Mucosa of descending colon (tissue), 3 donors: ENCODE data around the gene PKNOX2. TPM values are rescaled to one million over a fixed set of nuclear protein-coding genes. Genes with fewer than 3 reads are reported as not detected.
A peak's percentile ranks its signal among the peaks of the same experiment; 100 is the strongest.

Experiments
- ATAC-seq: fragments of 200-7000 bp; cut with Tn5 transposase; one replicate; pipeline ENCODE4 v1.9.1; 2020; ENCODE audit warnings: mild to moderate bottlenecking, moderate library complexity
- DNase-seq, 3 donors: peaks; one replicate each; pipeline ENCODE4 v3.0.0-alpha.2; 2020
- H3K36me3 ChIP-seq: fragments of 200-600 bp; one replicate; pipeline ENCODE4 v1.8.0; 2021; ENCODE audit warnings: low read depth, mild to moderate bottlenecking
- H3K4me1 ChIP-seq: fragments of 200-600 bp; one replicate; pipeline ENCODE4 v1.8.0; 2021; ENCODE audit warnings: low read depth, mild to moderate bottlenecking
- H3K4me3 ChIP-seq: fragments of 200-600 bp; one replicate; pipeline ENCODE4 v1.8.0; 2021; ENCODE audit warnings: mild to moderate bottlenecking
- H3K9me3 ChIP-seq: fragments of 200-600 bp; one replicate; pipeline ENCODE4 v1.8.0; 2021; ENCODE audit warnings: mild to moderate bottlenecking
- intact Hi-C, 2 donors: fragments of 100-400 bp; cut with DNase I in 1 of 2; cut with micrococcal nuclease in 1 of 2; formaldehyde crosslinking; loops; one replicate each; pipeline versions ENCODE4 v1.11.0 to v1.11.1; 2022; cut with DNase I, micrococcal nuclease
- total RNA-seq, 3 donors: library from RNA; stranded (reverse); fragmentation: NEBNext Ultra II Directional in 2 of 3; extraction: Animal tissue kit (Norgen Biotek cat#: 25700) in 2 of 3; gene quantifications; one replicate each; pipeline versions ENCODE4 v1.2.1 to v1.2.4, GENCODE V29; 2021 to 2023
- TF ChIP-seq, protein P1 (sequence below): fragments of 200-600 bp; IDR thresholded peaks from one replicate; pipeline ENCODE4 v1.8.0; 2022; ENCODE audit warnings: antibody characterized with exemption, mild to moderate bottlenecking
- donor health status: DM: no; HTN: no; CAD: no; lungs with moderate emphysema.
- donor health status: DM: no; HTN: no; CAD: no.
- donor health status: DM: no; HTN: yes; CAD: no.

PKNOX2 gene
- total RNA-seq, 3 donors from 2014 or later: 1.5 to 4.0 (median 1.9) TPM

DNA sequence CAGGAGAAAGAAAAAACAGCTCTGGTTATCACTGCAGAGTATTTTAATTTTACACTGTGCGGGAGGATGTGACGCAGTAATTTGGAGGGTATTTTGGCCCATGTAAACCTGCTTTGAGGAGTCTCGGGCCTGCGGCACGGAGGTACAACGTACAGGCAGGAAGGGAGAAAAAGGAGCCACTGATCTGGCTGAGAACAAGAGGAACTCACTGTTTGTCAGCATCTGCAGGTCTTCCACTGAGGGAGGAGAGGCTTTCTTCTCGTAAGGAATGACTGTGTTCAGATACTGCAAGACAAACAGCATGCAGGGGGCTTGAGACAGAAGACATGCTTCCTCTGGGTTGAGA, 287.5 kb downstream of the PKNOX2 start:
- no peaks in the 10 kb centered on the region for H3K4me1 ChIP-seq
- ATAC-seq (no peak), DNase-seq (no peak)
- no peak overlapping the region for H3K4me3 ChIP-seq
- intact Hi-C loops: no loop called here
- no peaks in the 10 kb centered on the region for H3K36me3 ChIP-seq
- TF ChIP-seq, protein P1, sequence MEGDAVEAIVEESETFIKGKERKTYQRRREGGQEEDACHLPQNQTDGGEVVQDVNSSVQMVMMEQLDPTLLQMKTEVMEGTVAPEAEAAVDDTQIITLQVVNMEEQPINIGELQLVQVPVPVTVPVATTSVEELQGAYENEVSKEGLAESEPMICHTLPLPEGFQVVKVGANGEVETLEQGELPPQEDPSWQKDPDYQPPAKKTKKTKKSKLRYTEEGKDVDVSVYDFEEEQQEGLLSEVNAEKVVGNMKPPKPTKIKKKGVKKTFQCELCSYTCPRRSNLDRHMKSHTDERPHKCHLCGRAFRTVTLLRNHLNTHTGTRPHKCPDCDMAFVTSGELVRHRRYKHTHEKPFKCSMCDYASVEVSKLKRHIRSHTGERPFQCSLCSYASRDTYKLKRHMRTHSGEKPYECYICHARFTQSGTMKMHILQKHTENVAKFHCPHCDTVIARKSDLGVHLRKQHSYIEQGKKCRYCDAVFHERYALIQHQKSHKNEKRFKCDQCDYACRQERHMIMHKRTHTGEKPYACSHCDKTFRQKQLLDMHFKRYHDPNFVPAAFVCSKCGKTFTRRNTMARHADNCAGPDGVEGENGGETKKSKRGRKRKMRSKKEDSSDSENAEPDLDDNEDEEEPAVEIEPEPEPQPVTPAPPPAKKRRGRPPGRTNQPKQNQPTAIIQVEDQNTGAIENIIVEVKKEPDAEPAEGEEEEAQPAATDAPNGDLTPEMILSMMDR: no peak
- H3K9me3 ChIP-seq: no peaks in the 10 kb centered on the region

DNA sequence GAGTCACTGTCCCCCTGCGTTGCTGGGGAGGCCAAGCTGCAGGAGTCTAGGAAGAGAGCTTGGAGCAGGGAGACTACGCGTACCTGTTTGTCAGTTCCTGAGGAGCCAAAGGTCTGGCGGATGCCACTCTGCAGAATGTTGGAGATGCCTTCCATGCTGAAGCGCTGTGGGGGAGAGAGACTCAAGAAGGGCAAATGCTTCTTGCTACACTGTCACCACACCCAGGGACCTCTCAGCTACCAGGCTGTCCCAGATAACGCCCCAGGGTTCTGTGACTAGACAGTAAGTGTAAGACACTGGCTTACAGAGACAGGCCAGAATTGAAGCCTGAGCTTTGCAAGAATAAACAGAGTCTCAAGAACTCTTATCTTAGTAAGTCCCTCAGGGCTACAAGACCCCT, 289.5 kb downstream of the PKNOX2 start:
- H3K36me3 ChIP-seq: no peaks in the 10 kb centered on the region
- H3K4me3 ChIP-seq: no peak overlapping the region
- H3K4me1 ChIP-seq: no peaks in the 10 kb centered on the region
- no peak for ATAC-seq
- no peak for DNase-seq
- TF ChIP-seq, protein P1: no peak
- intact Hi-C loops: no loop called here
- H3K9me3 ChIP-seq: no peaks in the 10 kb centered on the region

- Histone ChIP-seq H3K4me1 (no peaks in the 10 kb centered on the region), H3K9me3 (no peaks in the 10 kb centered on the region), H3K4me3 (no peak overlapping the region), H3K36me3 (no peaks in the 10 kb centered on the region)
- TF ChIP-seq, protein P1: no peak
- ATAC-seq (no peak), DNase-seq (no peak)
- intact Hi-C loops: no loop called here
Observed at GRCh38 chr11:125455851-125456250, 291.3 kb downstream of the PKNOX2 start.

DNA sequence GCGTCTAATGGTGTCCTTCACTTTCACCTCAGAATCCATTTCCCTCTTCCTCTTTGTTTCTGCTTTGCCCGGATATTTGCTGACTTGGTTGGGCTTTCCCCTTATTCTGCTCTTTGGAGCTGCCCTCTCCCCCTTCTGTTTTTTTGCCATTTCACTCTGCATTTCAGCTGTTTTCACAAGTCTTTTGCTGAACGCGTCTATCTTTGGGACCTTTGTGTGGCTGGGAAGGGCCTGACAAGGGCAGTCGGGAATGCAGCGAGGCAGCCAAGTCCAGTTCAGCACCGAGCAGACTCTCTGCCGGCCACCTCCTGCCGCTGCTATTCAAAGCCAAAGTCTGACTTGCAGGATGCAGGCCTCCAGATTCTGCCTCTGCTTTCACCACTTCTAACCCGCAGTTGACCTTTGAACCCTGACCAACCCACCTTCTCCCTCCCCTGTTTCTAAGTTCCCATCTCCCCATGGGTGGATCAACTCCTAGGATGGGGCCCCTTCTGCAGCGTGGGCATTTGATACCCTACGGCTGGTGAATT, 293.3 kb downstream of the PKNOX2 start:
- H3K36me3 ChIP-seq: no peaks in the 10 kb centered on the region
- DNase-seq (peak in 1 of 3 donors; percentile 7), ATAC-seq (peak; percentile 29)
- intact Hi-C loops: no loop called here
- no peak overlapping the region for H3K4me3 ChIP-seq
- H3K4me1 ChIP-seq: no peaks in the 10 kb centered on the region
- TF ChIP-seq, protein P1: no peak
- no peaks in the 10 kb centered on the region for H3K9me3 ChIP-seq

- intact Hi-C loops: no loop called here
- TF ChIP-seq, protein P1: no peak
- Histone ChIP-seq H3K9me3 (no peaks in the 10 kb centered on the region), H3K36me3 (no peaks in the 10 kb centered on the region), H3K4me1 (no peaks in the 10 kb centered on the region), H3K4me3 (no peak overlapping the region)
- DNase-seq: no peak
- no peak for ATAC-seq
Observed at GRCh38 chr11:125460275-125460674, 295.7 kb downstream of the PKNOX2 start.
